BJ (cell line): ENCODE results near the gene DCPS. TPM values are rescaled to one million over a fixed set of nuclear protein-coding genes. Genes with fewer than 3 reads are reported as not detected.
"Not testable (repeated sequence)": the region's sequence is repeated elsewhere in the genome, so short reads cannot be mapped to it uniquely, and the experiment has no call there.

Experiments
- CTCF ChIA-PET: fragments of 350-600 bp; formaldehyde crosslinking; extraction: SDS; loops from one replicate; lab custom pipeline; 2021; ENCODE audit warnings: antibody characterized with exemption, inconsistent platforms; lab: Yijun Ruan, JAX
- POLR2A ChIA-PET: fragments of 300-600 bp; sonication (Branson Sonifier 250); formaldehyde crosslinking; extraction: SDS; loops from one replicate; lab custom pipeline; 2021; ENCODE audit warnings: antibody characterized with exemption; lab: Charles Lee
- DNase-seq: peaks from one replicate; pipeline ENCODE4 v3.0.0-alpha.2; 2011; ENCODE audit warnings: low read depth
- H3K27me3 ChIP-seq: 2 replicates; pipeline ENCODE4 v1.6.0; 2011; ENCODE audit warnings: low read length; ENCODE audit not compliant: control insufficient read depth, insufficient read depth
- H3K36me3 ChIP-seq: 2 replicates; pipeline ENCODE4 v1.5.1; 2011; ENCODE audit warnings: low read length; ENCODE audit not compliant: control insufficient read depth, insufficient read depth
- H3K4me3 ChIP-seq: 2 replicates; pipeline ENCODE4 v1.5.1; 2011; ENCODE audit warnings: low read depth, mild to moderate bottlenecking, control low read depth, low read length
- polyA plus RNA-seq: library from polyadenylated mRNA; depleted of rRNA; stranded (reverse); fragments of >200 nt; gene quantifications from 2 replicates; pipeline ENCODE4 v1.2.3, GENCODE V29; 2011
- TF ChIP-seq, protein P1 (sequence below): IDR thresholded peaks from 2 replicates; pipeline ENCODE4 v1.5.1; 2011; ENCODE audit warnings: low read depth, mild to moderate bottlenecking, control low read depth, inconsistent platforms, low read length, moderate library complexity; ENCODE audit not compliant: insufficient read depth

The DCPS gene
- polyA plus RNA-seq, 1 experiment, result 23.5 TPM

GRCh38 chr11:126385991-126386728 is 82.3 kb downstream of the DCPS start:
- ChIA-PET POLR2A (no interaction called here), CTCF (interaction anchor here (0.7 to 1.0 kb wide), 2 partner anchors 9 to 76 kb away, joined by 3 read pairs; no protein-coding TSS in a partner anchor)
- Histone ChIP-seq H3K36me3 (no peaks in the 10 kb centered on the region), H3K27me3 (no peaks in the 10 kb centered on the region), H3K4me3 (no peak overlapping the region)
- no peak for DNase-seq
- TF ChIP-seq, protein P1, sequence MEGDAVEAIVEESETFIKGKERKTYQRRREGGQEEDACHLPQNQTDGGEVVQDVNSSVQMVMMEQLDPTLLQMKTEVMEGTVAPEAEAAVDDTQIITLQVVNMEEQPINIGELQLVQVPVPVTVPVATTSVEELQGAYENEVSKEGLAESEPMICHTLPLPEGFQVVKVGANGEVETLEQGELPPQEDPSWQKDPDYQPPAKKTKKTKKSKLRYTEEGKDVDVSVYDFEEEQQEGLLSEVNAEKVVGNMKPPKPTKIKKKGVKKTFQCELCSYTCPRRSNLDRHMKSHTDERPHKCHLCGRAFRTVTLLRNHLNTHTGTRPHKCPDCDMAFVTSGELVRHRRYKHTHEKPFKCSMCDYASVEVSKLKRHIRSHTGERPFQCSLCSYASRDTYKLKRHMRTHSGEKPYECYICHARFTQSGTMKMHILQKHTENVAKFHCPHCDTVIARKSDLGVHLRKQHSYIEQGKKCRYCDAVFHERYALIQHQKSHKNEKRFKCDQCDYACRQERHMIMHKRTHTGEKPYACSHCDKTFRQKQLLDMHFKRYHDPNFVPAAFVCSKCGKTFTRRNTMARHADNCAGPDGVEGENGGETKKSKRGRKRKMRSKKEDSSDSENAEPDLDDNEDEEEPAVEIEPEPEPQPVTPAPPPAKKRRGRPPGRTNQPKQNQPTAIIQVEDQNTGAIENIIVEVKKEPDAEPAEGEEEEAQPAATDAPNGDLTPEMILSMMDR, result no peak

- DNase-seq, POLR2A ChIA-PET, H3K4me3 ChIP-seq, H3K36me3 ChIP-seq, H3K27me3 ChIP-seq: not testable (repeated sequence)
- CTCF ChIA-PET, result interaction anchor here (1.0 kb wide), 1 partner anchor 8 kb away, joined by 3 read pairs; no protein-coding TSS in a partner anchor
These were observed 82.8 kb downstream of the DCPS start for GRCh38 chr11:126386729-126387071.

- Histone ChIP-seq H3K27me3 (no peaks in the 10 kb centered on the region), H3K36me3 (no peaks in the 10 kb centered on the region), H3K4me3 (no peak overlapping the region)
- ChIA-PET POLR2A (no interaction called here), CTCF (interaction anchor here (0.6 kb wide), 1 partner anchor 18 kb away, joined by 3 read pairs; no protein-coding TSS in a partner anchor)
- TF ChIP-seq, protein P1, result no peak
- DNase-seq, result no peak
These were observed 84.0 kb downstream of the DCPS start for GRCh38 chr11:126387857-126388256.

- H3K27me3 ChIP-seq, result no peaks in the 10 kb centered on the region
- ChIA-PET POLR2A (no interaction called here), CTCF (no interaction called here)
- H3K36me3 ChIP-seq, result no peaks in the 10 kb centered on the region
- H3K4me3 ChIP-seq, result no peak overlapping the region
- TF ChIP-seq, protein P1, result no peak
- DNase-seq, result no peak
These were observed 86.5 kb downstream of the DCPS start for GRCh38 chr11:126390272-126390867.

- CTCF ChIA-PET, result no interaction called here
- Histone ChIP-seq H3K27me3 (no peaks in the 10 kb centered on the region), H3K4me3 (no peak overlapping the region), H3K36me3 (no peaks in the 10 kb centered on the region)
- TF ChIP-seq, protein P1, result no peak
- POLR2A ChIA-PET, result no interaction called here
- DNase-seq, result no peak
These were observed 87.6 kb downstream of the DCPS start for GRCh38 chr11:126391286-126391954.
